SJSA1 (cell line): ENCODE measurements around the gene ADAM11. TPM values are rescaled to one million over a fixed set of nuclear protein-coding genes. Genes with fewer than 3 reads are reported as not detected.
"Not testable (repeated sequence)": the region's sequence is repeated elsewhere in the genome, so short reads cannot be mapped to it uniquely, and the experiment has no call there.

Source experiments
- DNase-seq, 2 experiments: peaks; one replicate each; pipeline ENCODE4 v3.0.0-alpha.2; 2015 to 2020; ENCODE audit warnings: low spot score in 2 of 2, low read depth in 1 of 2
- H3K27ac ChIP-seq: fragments of 250-450 bp; sonication (Bioruptor Pico); 2 replicates; pipeline ENCODE4 v1.5.1; 2020; ENCODE audit warnings: mild to moderate bottlenecking, moderate library complexity
- H3K27me3 ChIP-seq: fragments of 250-450 bp; sonication (Bioruptor Pico); replicated peaks from 2 replicates; pipeline ENCODE4 v1.5.1; 2020; ENCODE audit warnings: mild to moderate bottlenecking, moderate library complexity
- H3K36me3 ChIP-seq: fragments of 250-450 bp; sonication (Bioruptor Pico); 2 replicates; pipeline ENCODE4 v1.5.1; 2020; ENCODE audit warnings: mild to moderate bottlenecking
- H3K4me1 ChIP-seq: fragments of 250-450 bp; sonication (Bioruptor Pico); replicated peaks from 2 replicates; pipeline ENCODE4 v1.6.1; 2021; ENCODE audit warnings: mild to moderate bottlenecking
- H3K4me3 ChIP-seq: fragments of 250-450 bp; sonication (Bioruptor Pico); 2 replicates; pipeline ENCODE4 v1.5.1; 2020; ENCODE audit warnings: mild to moderate bottlenecking
- H3K9me3 ChIP-seq: fragments of 250-450 bp; sonication (Bioruptor Pico); replicated peaks from 2 replicates; pipeline ENCODE4 v1.5.1; 2020; ENCODE audit warnings: mild to moderate bottlenecking
- total RNA-seq: library from RNA; depleted of rRNA; stranded (reverse); fragments of >200 nt; shearing (Covaris generic); gene quantifications from 2 replicates; pipeline ENCODE4 v1.2.3, GENCODE V29; 2014; rRNA removed

ADAM11 gene, protein sequence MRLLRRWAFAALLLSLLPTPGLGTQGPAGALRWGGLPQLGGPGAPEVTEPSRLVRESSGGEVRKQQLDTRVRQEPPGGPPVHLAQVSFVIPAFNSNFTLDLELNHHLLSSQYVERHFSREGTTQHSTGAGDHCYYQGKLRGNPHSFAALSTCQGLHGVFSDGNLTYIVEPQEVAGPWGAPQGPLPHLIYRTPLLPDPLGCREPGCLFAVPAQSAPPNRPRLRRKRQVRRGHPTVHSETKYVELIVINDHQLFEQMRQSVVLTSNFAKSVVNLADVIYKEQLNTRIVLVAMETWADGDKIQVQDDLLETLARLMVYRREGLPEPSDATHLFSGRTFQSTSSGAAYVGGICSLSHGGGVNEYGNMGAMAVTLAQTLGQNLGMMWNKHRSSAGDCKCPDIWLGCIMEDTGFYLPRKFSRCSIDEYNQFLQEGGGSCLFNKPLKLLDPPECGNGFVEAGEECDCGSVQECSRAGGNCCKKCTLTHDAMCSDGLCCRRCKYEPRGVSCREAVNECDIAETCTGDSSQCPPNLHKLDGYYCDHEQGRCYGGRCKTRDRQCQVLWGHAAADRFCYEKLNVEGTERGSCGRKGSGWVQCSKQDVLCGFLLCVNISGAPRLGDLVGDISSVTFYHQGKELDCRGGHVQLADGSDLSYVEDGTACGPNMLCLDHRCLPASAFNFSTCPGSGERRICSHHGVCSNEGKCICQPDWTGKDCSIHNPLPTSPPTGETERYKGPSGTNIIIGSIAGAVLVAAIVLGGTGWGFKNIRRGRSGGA
- 0.13 and 4.4 TPM in 2 replicates for total RNA-seq

- Histone ChIP-seq H3K27me3 (peaks cover 40% of the 10 kb centered on the region), H3K27ac (no peak within 1 kb of the TSS), H3K36me3 (no peaks in the 10 kb centered on the region; the same call in 1 of the 2 replicates), H3K4me3 (no peak within 1 kb of the TSS), H3K9me3 (peaks cover 6% of the 10 kb centered on the region; the same call in 1 of the 2 replicates), H3K4me1 (peaks cover 10% of the 10 kb centered on the region)
- DNase-seq: peak in 1 of 2 experiments; percentile 52
Observed at GRCh38 chr17:44758414-44759085, at the start of gene ADAM11. Gene ADAM11 (plus strand): TSS chr17:44758988. CDS start chr17:44759200, 212 bp downstream.

GRCh38 chr17:44719444-44719843, 39.3 kb upstream of the ADAM11 start:
- Histone ChIP-seq H3K9me3 (no peaks in the 10 kb centered on the region), H3K27ac (no peak overlapping the region), H3K36me3 (peaks cover 73% of the 10 kb centered on the region), H3K27me3 (no peaks in the 10 kb centered on the region), H3K4me3 (no peak overlapping the region), H3K4me1 (no peaks in the 10 kb centered on the region)
- no peak for DNase-seq

- H3K4me3 ChIP-seq: no peak overlapping the region
- DNase-seq: no peak
- H3K27me3 ChIP-seq: no peaks in the 10 kb centered on the region
- no peak overlapping the region for H3K27ac ChIP-seq
- no peaks in the 10 kb centered on the region for H3K4me1 ChIP-seq
- peaks cover 85% of the 10 kb centered on the region for H3K36me3 ChIP-seq
- no peaks in the 10 kb centered on the region for H3K9me3 ChIP-seq
Observed at GRCh38 chr17:44722254-44722653, 36.5 kb upstream of the ADAM11 start.

GRCh38 chr17:44726121-44726520, 32.7 kb upstream of the ADAM11 start:
- H3K36me3 ChIP-seq: peaks cover 94% of the 10 kb centered on the region
- not testable (repeated sequence) for H3K4me3 ChIP-seq, H3K4me1 ChIP-seq, H3K27ac ChIP-seq, H3K27me3 ChIP-seq, DNase-seq, H3K9me3 ChIP-seq

DNA sequence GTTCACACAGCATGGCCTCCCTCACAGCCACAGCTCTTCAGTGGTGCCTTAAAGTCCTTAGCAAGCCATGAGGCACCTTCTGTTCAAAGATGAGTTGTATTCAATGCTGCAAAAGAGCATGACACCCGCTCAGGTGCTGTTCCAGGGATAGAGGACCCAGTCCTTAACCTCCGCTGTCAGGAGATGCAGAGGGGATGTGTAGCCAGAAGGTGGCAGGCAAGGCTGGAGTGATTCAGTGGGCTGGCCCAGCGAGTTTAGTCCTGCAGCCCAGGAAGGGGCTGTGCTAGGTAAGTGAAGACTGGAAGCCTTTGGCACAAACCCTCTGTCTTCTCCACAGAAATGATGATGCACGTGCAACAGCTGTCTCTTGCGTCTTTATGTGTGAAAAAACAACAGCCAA, 25.0 kb upstream of the ADAM11 start:
- Histone ChIP-seq H3K4me3 (no peak overlapping the region), H3K27me3 (no peaks in the 10 kb centered on the region), H3K4me1 (no peaks in the 10 kb centered on the region), H3K36me3 (peaks cover 85% of the 10 kb centered on the region), H3K9me3 (no peaks in the 10 kb centered on the region), H3K27ac (no peak overlapping the region)
- DNase-seq: no peak

GRCh38 chr17:44734272-44734671, 24.5 kb upstream of the ADAM11 start:
- H3K27ac ChIP-seq: no peak overlapping the region

GRCh38 chr17:44736551-44737240, 22.1 kb upstream of the ADAM11 start:
- H3K4me3 ChIP-seq: no peak overlapping the region
- no peaks in the 10 kb centered on the region for H3K27me3 ChIP-seq
- no peak overlapping the region for H3K27ac ChIP-seq
- H3K9me3 ChIP-seq: no peaks in the 10 kb centered on the region
- no peak for DNase-seq
- H3K36me3 ChIP-seq: peaks cover 83% of the 10 kb centered on the region
- H3K4me1 ChIP-seq: no peaks in the 10 kb centered on the region

More at GRCh38 chr17:44734272-44734671, 24.5 kb upstream of the ADAM11 start:
- peaks cover 85% of the 10 kb centered on the region for H3K36me3 ChIP-seq
- DNase-seq: no peak
- no peaks in the 10 kb centered on the region for H3K9me3 ChIP-seq
- H3K4me3 ChIP-seq: no peak overlapping the region
- H3K4me1 ChIP-seq: no peaks in the 10 kb centered on the region
- H3K27me3 ChIP-seq: no peaks in the 10 kb centered on the region

GRCh38 chr17:44738214-44738906, 20.4 kb upstream of the ADAM11 start:
- peaks cover 79% of the 10 kb centered on the region for H3K36me3 ChIP-seq
- H3K27me3 ChIP-seq: no peaks in the 10 kb centered on the region
- no peak overlapping the region for H3K27ac ChIP-seq
- H3K4me1 ChIP-seq: no peaks in the 10 kb centered on the region
- no peaks in the 10 kb centered on the region for H3K9me3 ChIP-seq
- no peak overlapping the region for H3K4me3 ChIP-seq
- no peak for DNase-seq

DNA sequence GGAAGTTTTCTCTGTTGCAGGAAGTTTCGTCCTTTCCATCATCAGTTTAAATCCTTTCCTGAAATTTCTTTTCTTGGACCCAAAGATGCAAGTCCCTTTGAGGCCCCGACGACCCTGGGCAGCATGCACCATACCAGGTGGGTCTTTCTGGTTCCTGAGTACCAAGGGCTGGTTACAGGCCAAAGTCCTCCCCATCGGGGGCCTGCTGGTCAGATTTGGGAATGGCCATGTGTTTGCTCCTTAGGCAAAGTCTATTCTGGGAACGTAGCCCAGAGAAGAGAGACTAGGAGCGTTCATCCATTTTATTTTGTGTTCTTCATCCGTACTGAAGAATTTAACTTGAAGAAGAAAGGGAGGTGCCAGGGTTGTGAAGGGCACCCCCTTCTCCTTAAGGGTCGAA, 17.5 kb upstream of the ADAM11 start:
- no peak overlapping the region for H3K27ac ChIP-seq
- no peak for DNase-seq
- no peaks in the 10 kb centered on the region for H3K27me3 ChIP-seq
- H3K36me3 ChIP-seq: peaks cover 73% of the 10 kb centered on the region
- no peaks in the 10 kb centered on the region for H3K4me1 ChIP-seq
- H3K9me3 ChIP-seq: no peaks in the 10 kb centered on the region
- H3K4me3 ChIP-seq: no peak overlapping the region

GRCh38 chr17:44745301-44745700, 13.5 kb upstream of the ADAM11 start:
- H3K36me3 ChIP-seq: peaks cover 76% of the 10 kb centered on the region
- H3K9me3 ChIP-seq: no peaks in the 10 kb centered on the region
- H3K4me1 ChIP-seq: no peaks in the 10 kb centered on the region
- no peak for DNase-seq
- no peak overlapping the region for H3K4me3 ChIP-seq
- H3K27ac ChIP-seq: no peak overlapping the region
- no peaks in the 10 kb centered on the region for H3K27me3 ChIP-seq

GRCh38 chr17:44745738-44746137, 13.1 kb upstream of the ADAM11 start:
- H3K9me3 ChIP-seq, H3K27me3 ChIP-seq, H3K4me3 ChIP-seq, DNase-seq, H3K4me1 ChIP-seq, H3K27ac ChIP-seq: not testable (repeated sequence)
- H3K36me3 ChIP-seq: peaks cover 77% of the 10 kb centered on the region

DNA sequence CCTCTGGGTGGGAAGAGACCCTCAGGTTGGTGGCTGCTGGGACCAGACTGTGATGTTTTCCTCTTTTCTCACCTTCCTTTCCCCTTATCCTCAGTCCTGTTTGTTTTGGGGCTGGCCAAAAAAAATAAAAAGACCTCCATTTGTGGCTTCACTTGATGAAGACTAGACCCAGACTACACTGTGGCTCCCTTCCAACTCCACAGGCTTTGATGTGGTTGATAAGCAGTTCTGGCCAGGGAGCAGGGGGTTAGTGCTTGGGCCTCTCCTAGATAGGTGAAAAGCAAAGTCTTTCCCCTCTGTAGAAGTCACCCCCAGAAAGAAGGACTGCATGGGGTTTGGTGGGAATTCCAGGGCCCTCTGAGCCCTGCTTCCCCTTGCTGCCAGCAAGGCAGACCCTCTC, 11.2 kb upstream of the ADAM11 start:
- Histone ChIP-seq H3K4me1 (no peaks in the 10 kb centered on the region), H3K9me3 (no peaks in the 10 kb centered on the region), H3K4me3 (no peak overlapping the region), H3K36me3 (peaks cover 77% of the 10 kb centered on the region), H3K27me3 (no peaks in the 10 kb centered on the region), H3K27ac (no peak overlapping the region)
- no peak for DNase-seq
